Measurements from ENCODE around the gene BATF2. TPM values are rescaled to one million over a fixed set of nuclear protein-coding genes. Genes with fewer than 3 reads are reported as not detected.

The BATF2 gene
- total RNA-seq, 1 donor from 2014 or later = not detected

DNA sequence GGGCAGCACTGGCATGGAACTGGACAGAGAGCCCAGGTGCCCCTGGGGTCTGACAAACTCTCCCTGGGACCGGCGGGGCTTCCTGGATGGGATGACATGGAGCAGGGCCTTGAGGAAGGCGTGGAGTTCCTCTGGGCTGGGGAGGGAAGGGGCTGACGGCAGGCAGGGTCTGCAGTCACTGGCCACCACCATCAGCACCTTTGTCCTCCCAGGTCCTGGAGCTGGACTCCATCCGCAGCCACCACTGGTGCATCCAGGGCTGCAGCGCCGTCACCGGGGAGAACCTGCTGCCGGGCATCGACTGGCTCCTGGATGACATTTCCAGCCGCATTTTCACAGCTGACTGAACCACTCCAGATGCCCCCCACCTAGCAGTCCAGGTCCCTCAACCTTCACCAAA is 24.7 kb upstream of the BATF2 start:
- intact Hi-C loops (cut with DNase I) = no loop called here
- no peaks in the 10 kb centered on the region for H3K27me3 ChIP-seq
- DNase-seq (ENCODE audit: extremely low spot score in 2 of 2) = no peak
- peaks cover 2% of the 10 kb centered on the region for H3K4me1 ChIP-seq
- H3K4me3 ChIP-seq = no peak overlapping the region
- H3K36me3 ChIP-seq = peaks cover 0 to 23% of the 10 kb centered on the region in 2 donors
- TF ChIP-seq, protein P1, sequence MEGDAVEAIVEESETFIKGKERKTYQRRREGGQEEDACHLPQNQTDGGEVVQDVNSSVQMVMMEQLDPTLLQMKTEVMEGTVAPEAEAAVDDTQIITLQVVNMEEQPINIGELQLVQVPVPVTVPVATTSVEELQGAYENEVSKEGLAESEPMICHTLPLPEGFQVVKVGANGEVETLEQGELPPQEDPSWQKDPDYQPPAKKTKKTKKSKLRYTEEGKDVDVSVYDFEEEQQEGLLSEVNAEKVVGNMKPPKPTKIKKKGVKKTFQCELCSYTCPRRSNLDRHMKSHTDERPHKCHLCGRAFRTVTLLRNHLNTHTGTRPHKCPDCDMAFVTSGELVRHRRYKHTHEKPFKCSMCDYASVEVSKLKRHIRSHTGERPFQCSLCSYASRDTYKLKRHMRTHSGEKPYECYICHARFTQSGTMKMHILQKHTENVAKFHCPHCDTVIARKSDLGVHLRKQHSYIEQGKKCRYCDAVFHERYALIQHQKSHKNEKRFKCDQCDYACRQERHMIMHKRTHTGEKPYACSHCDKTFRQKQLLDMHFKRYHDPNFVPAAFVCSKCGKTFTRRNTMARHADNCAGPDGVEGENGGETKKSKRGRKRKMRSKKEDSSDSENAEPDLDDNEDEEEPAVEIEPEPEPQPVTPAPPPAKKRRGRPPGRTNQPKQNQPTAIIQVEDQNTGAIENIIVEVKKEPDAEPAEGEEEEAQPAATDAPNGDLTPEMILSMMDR (IDR thresholded peaks at IDR 0.05) = no peak
- TF ChIP-seq POLR2A (IDR thresholded peaks at IDR 0.05) (no peak), POLR2AphosphoS5 (IDR thresholded peaks at IDR 0.05; ENCODE audit: insufficient read depth in 1 of 2, low read depth in 1 of 2) (no peak)
- no peaks in the 10 kb centered on the region for H3K9me3 ChIP-seq
- no peak overlapping the region for H3K27ac ChIP-seq

DNA sequence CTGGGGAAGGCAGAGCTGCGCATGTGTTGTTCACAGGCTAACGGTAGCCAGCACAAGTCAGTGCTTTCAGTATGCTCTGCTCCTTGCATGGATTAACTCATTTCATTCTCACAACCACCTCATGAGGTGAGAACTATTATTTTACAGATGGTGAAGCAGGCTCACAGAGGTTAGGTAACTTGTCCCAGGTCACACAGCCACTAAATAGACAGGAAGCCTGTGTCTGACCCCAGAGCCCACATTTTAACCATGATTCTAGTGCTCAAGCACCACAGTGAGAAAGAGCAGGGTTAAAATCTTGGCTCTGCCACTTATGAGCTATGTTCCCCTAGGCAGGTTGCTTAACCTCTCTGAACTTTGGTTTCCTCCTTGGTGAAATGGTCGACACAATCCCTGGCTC is 24.2 kb upstream of the BATF2 start:
- no peaks in the 10 kb centered on the region for H3K4me1 ChIP-seq
- no peak overlapping the region for H3K27ac ChIP-seq
- no peaks in the 10 kb centered on the region for H3K27me3 ChIP-seq
- no peaks in the 10 kb centered on the region for H3K9me3 ChIP-seq
- no peak overlapping the region for H3K4me3 ChIP-seq
- no peak for TF ChIP-seq POLR2A (IDR thresholded peaks at IDR 0.05)
- TF ChIP-seq, protein P1 (IDR thresholded peaks at IDR 0.05) = no peak
- no peak for TF ChIP-seq POLR2AphosphoS5 (IDR thresholded peaks at IDR 0.05; ENCODE audit: insufficient read depth in 1 of 2, low read depth in 1 of 2)
- H3K36me3 ChIP-seq = peaks cover 0 to 23% of the 10 kb centered on the region in 2 donors
- DNase-seq (ENCODE audit: extremely low spot score in 2 of 2) = no peak
- intact Hi-C loops (cut with DNase I) = no loop called here

DNA sequence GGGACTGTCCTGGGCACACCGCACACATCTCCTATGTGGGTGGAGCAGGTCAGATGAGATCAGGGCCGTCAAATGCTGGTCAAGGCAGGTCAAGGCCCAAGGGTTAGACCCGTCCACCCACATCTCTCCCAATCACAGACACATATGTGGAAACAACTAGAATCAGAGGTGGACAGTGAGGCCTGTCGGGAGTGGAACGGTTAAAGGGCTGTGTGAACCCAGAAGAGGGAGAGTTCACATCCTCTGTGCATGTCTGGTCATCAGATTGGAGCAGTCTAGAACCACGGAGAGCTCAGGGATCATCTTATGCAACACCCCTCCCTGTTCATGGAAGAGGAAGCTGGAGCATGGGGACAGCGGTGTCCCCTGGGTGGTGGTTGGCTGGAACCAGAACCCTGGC is 23.1 kb upstream of the BATF2 start:
- H3K36me3 ChIP-seq = peaks cover 0 to 23% of the 10 kb centered on the region in 2 donors
- intact Hi-C loops (cut with DNase I) = no loop called here
- no peak for DNase-seq (ENCODE audit: extremely low spot score in 2 of 2)

DNA sequence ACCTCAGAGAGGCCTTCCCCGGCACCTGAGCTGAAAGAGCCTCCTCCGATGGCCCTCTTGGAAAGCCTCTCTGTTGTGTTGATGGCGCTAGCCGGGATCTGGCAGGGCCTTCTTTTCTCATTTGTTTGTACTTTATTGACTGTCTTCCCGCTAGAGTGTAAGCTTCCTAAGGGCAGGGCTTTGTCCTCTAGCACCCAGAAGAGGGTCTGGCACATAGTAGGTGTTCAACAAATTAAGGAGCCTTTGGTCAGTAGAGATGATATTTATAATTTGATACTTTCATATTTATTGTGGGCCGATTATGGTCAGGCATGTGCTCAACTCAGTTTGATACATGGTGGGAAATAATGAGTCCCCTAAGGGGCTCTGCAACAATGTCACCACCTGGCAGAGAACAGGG is 21.2 kb upstream of the BATF2 start:
- intact Hi-C loops (cut with DNase I) = no loop called here
- H3K9me3 ChIP-seq = no peaks in the 10 kb centered on the region
- H3K27me3 ChIP-seq = no peaks in the 10 kb centered on the region
- H3K27ac ChIP-seq = no peak overlapping the region
- TF ChIP-seq, protein P1 (IDR thresholded peaks at IDR 0.05) = no peak
- TF ChIP-seq POLR2AphosphoS5 (IDR thresholded peaks at IDR 0.05; ENCODE audit: insufficient read depth in 1 of 2, low read depth in 1 of 2) = no peak
- no peak for TF ChIP-seq POLR2A (IDR thresholded peaks at IDR 0.05)
- H3K4me3 ChIP-seq = no peak overlapping the region
- H3K36me3 ChIP-seq = peaks cover 0 to 23% of the 10 kb centered on the region in 2 donors
- H3K4me1 ChIP-seq = peaks cover 17% of the 10 kb centered on the region
- DNase-seq (ENCODE audit: extremely low spot score in 2 of 2) = no peak

More for the DNA sequence above, 23.1 kb upstream of the BATF2 start:
- Histone ChIP-seq H3K27me3 (no peaks in the 10 kb centered on the region), H3K9me3 (no peaks in the 10 kb centered on the region), H3K4me3 (no peak overlapping the region), H3K27ac (no peak overlapping the region), H3K4me1 (peaks cover 8% of the 10 kb centered on the region)
- TF ChIP-seq POLR2AphosphoS5 (IDR thresholded peaks at IDR 0.05; ENCODE audit: insufficient read depth in 1 of 2, low read depth in 1 of 2) (no peak), POLR2A (IDR thresholded peaks at IDR 0.05) (no peak)
- TF ChIP-seq, protein P1 (IDR thresholded peaks at IDR 0.05) = no peak

DNA sequence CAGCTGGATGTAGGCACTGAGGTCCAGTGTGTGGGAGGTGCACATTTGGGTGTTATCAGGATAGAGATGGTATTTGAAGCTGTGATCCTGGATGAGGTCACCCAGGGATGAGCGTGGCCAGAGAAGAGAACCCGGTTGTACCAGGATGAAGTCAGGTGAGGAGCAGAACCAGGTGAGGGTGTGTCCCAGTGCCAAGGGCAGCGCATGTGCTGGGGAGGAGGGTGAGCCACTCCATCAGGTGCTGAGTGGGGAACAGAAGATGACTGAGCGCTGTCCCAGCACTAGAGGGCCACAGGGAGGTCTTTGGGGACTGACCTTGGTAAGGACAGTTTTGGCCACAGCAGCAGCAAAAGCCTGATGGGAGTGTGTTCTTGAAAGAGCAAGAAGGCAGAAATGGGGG is 19.9 kb upstream of the BATF2 start:
- no peak overlapping the region for H3K27ac ChIP-seq
- TF ChIP-seq POLR2AphosphoS5 (IDR thresholded peaks at IDR 0.05; ENCODE audit: insufficient read depth in 1 of 2, low read depth in 1 of 2) (no peak), POLR2A (IDR thresholded peaks at IDR 0.05) (no peak)
- TF ChIP-seq, protein P1 (IDR thresholded peaks at IDR 0.05) = no peak
- DNase-seq (ENCODE audit: extremely low spot score in 2 of 2) = no peak
- no peaks in the 10 kb centered on the region for H3K9me3 ChIP-seq
- H3K27me3 ChIP-seq = no peaks in the 10 kb centered on the region
- no peak overlapping the region for H3K4me3 ChIP-seq
- intact Hi-C loops (cut with DNase I) = no loop called here
- peaks cover 19% of the 10 kb centered on the region for H3K4me1 ChIP-seq
- H3K36me3 ChIP-seq = peaks cover 0 to 16% of the 10 kb centered on the region in 2 donors

Measured in vagina (tissue), 2 donors.